Iris pigment epithelial cell (primary cell): ENCODE measurements around the gene FAM89B.

Source experiments
- DNase-seq: peaks from one replicate; pipeline ENCODE4 v3.0.0-alpha.2; 2011; ENCODE audit warnings: low read depth

FAM89B gene

DNA sequence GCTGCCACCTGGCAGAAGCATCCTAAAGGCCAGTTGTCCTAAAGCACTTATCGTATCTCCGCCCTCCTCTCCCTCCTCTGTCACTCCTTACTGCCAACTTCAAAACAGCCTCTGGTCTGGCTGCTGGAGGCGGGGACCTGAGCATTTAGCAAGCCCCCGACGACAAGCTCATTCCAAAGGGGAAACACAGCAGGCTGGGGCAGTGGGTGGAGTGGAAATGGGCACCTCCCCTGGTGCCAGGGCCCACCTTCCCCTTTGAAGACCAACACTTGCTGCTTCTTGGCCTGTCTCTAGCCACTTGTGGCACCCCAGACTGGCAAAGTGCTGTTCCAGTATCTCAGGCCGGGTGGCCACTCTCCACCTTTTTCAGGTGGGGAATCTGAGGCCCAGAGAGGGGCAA, 38.1 kb downstream of the FAM89B start:
- no peak for DNase-seq

DNA sequence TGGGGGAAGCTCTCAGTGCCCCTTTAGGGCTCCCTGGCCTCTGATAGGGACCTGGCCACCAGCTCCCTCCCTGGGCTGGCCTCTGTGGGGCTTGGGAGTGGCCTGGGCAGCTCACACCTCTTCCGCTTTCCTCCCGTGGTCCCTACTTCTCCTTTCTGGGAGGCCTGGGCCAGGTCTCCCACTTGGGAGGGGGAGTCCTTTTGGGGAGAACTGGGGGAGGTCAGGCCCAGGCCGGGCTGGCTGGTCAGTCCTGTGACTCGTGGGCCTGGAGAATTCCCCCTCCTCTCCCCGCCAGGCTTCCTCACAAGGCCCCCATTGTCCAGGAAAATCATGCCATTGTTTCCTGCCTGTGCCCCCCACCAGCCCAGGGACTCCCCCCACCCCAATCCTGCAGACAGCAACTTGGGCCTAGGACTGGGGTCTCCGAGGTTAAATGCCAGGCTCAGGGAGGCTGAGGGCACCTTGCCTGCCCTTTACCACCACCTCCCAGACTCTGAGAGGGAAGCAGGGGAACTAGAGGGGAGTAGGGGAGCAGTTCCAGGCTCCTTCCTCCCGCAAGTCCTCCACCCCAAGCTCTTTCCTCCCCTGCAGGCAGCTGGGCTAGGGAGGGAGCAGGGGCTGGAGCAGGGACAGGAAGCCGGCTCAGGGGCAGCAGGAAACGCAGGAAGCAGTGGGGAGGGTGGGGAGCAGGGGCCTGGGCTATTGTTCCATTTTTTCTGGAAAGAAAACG, 38.9 kb downstream of the FAM89B start:
- DNase-seq = no peak

DNA sequence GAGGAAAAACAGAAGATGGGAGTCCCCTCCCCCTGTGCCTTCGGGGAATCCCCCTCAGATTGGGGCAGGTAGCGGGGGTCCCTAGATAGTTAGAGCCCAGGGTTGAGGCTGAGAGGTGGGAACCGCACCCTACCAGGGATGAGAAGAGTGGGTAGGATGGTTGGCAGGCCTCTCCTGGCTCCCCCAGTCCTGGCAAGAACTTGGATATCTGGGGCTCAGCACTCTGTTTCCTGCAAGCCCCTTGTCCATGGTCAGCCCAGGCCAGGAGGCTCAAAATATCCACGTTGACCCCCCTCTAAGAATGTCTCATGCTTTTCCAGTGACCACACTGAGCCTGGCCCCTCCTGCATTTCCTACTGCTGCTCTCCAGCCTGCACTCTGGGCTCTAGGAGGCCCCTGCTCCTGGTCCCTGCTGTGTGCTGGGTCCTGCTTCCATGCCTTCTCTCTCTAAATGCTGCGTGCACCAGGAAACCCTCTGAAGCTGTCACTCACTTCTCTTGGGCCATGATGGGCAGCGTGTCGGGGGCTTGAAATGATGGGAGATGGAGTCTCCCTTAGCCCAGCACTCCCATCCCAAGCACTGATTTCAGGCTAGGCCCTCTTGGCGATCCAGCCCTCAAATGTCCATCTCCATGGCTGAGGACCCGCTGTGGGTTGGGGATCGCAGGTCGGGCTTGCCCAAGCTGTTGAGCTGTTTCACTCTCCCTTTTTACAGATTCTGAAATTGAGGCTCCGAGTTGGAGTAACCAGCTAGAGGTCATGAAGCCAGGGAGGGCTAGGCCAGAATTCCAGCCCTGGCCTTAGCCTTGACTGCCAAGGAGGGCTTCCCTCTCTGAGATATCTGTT, 39.6 kb downstream of the FAM89B start:
- DNase-seq = peak; percentile 42

DNA sequence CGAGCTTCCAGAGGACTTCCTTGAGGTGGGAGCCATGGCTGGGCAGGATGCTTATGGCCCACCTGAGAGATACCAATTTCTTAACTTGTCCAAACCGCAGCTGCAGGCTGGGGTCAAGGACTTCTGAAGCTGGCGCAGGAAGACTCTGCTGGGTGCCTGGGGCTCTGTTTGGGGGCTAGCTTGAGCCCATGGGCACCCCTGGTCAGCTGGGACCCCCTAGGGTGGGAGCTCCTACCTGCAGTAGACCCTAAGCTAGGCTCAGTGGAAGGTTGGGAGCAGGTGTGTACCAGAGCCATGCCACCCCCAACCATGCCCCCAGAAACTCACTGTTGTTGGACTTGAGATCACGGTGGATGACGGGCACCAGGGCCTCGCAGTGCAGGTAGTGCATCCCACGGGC, 40.4 kb downstream of the FAM89B start:
- no peak for DNase-seq

DNA sequence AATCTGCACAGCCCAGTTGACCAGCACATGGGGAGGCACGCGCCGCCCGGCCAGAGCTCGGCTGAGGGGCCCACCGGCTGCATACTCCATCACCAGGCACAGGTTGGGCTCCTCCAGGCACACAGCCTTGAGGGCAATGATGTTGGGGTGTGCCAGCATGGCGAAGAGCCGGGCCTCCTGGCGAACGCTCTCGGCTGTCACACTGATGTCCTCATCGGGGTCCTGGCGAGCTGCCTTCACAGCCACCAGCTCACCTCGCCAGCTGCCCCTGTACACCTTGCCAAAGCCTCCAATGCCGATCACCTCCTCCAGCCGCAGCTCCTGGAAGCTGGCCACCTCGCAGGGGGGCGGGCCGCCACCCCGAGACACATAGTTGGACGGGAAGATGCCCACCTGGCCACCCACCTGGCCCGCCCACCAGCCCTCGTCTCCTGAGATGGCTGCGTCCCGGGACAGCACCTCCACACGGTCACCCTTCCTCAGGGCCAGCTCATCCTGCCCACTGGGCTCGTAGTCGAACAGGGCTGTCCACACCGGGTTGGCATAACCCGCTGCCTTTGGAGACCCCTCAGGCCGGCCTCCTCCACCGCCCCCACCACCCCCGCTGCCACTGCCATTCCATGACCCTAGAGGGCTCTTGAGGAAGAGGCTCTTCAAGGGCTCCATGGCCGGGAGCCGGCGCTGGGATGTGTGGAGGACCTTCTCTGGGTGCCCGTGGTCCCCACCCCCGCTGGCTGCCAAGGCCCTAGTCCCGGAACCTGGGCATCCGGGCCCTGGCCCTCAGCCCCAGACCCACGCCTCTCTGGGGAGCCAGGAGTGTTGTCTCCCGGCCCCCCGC, 41.0 kb downstream of the FAM89B start:
- no peak for DNase-seq

DNA sequence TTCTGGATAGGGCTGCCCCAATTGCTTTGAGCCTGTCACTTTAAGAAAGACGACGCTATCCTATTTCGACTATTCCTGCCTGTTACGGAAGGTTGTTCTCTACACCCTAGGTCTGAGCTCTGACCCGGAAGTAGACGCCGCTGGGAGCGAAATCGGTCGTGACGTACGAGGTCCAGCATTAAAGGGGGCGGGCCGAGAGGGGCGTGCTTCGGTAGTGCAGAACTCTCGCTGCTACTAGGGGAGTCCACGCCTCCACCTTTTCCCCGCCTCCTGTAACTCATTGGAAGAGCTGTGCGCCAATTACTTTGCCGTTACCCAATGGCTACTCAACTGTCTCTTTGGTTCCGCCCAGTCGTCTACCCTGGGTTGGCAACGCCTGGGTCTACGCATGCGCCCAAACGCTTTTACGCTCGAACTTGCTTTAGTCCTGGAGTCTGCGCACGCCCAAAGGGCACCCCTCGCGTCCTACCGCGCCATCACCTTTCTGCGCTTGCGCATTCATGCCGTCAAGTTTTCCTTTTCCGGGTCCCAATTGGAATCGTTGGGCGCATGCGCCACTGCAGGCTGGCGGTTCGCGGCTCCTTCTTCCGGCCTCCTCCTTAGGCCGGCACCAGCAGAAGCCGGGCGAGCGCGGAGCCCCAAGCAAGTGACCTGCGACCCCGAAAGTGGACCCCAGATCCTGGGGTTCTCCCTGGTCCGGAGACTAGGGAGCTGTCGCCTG, 43.1 kb downstream of the FAM89B start, which contains the start of gene PCNX3:
Gene PCNX3, plus strand, starts transcription at position 548 of the 721 bp plus-strand sequence. CDS start 536 bp downstream, outside the sequence.
- peak; percentile 100 for DNase-seq

DNA sequence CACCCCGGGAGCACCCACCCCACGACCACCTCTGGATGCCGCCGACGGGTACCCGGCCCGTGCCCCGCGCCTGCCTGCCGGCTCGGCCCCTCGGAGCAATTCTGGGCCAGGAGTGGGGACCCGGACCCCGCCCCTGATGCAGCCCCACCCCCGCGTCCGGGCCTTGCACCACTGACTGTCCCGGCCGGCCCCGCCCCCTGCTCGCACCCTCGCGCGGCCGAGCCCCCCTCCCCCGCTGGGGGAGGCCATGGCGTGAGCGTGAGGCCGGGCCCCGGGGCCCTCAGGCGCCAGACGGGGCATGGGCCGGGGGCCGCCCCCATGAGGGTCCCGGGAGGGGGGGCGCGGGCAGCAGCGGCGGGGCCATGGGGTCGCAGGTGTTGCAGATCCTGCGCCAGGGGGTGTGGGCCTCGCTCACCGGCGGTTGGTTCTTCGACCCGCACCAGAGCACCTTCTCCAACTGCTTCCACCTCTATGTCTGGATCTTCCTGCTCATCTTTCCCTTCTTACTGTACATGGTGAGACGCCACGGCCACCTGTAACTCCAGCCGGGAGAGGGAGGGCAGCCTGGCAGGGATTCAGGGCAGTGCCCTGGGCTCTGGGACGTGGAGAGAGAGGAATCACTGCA, 43.7 kb downstream of the FAM89B start:
- no peak for DNase-seq

DNA sequence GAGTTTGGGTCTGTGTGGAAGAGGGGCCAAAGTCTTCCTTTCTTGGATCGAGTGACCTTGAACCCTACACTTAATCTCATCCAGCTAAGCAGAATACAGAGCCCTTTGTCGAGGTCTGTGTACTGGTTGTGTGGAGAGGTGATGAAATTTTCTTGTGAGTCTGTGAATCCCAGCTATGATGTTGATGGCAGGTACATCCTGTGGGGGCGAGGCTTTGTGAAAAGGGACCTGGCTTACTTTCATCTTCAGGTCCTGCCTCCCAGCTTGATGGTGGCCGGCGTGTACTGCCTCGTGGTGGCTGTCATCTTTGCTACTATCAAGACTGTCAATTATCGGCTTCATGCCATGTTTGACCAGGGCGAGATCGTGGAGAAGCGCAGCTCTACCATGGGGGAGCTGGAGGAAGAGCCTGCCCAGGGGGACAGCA, 44.2 kb downstream of the FAM89B start:
- no peak for DNase-seq

DNA sequence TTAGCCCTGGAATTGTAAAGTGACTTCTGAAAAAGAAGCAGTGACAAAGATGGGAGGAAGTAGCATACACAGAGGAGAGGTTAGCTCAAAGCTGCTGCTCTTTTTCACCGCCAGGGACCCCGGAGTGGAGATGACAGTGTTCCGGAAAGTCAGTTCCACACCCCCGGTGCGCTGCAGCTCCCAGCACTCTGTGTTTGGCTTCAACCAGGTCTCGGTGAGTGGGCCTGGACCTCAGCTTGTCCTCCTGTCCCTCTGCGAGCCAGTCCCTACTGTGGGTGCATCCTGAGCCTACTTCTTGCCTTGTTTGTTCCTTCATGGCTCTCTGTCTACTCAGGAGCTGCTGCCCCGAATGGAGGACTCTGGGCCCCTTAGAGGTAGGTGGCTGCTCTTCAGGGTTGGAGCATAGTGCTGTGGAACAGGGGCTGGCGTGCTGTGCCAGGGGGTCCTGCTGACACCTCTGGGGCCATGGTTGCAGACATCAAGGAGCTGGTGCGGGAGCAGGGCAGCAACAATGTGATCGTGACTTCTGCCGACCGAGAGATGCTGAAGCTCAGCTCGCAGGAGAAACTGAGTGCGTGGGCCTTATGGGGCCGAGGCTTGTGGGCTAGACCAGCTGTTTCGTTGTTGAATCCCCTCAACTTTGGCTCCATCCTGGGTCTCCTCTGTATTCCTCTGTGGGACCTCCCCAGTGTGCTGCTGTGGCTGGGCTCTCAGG, 45.0 kb downstream of the FAM89B start:
- no peak for DNase-seq

DNA sequence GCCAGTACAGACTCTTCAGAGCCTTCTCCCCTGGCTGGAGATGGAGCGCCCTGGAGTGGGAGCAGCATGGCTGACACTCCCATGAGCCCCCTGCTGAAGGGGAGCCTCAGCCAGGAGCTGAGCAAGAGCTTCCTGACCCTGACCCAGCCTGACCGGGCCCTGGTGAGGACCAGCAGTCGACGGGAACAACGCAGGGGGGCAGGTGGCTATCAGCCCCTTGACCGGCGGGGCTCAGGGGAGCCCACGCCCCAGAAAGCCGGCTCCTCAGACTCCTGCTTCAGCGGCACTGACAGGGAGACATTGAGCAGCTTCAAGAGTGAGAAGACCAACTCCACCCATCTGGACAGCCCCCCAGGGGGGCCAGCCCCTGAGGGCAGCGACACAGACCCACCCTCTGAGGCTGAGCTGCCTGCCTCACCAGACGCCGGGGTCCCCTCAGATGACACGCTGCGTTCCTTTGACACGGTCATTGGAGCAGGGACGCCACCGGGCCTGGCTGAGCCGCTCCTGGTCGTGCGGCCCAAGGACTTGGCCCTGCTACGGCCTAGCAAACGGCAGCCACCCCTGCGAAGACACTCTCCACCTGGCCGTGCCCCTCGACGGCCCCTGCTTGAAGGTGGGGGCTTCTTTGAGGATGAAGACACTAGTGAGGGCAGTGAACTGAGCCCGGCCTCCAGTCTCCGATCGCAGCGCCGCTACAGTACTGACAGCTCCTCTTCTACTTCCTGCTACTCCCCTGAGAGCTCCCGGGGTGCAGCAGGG, 45.8 kb downstream of the FAM89B start:
- no peak for DNase-seq

DNA sequence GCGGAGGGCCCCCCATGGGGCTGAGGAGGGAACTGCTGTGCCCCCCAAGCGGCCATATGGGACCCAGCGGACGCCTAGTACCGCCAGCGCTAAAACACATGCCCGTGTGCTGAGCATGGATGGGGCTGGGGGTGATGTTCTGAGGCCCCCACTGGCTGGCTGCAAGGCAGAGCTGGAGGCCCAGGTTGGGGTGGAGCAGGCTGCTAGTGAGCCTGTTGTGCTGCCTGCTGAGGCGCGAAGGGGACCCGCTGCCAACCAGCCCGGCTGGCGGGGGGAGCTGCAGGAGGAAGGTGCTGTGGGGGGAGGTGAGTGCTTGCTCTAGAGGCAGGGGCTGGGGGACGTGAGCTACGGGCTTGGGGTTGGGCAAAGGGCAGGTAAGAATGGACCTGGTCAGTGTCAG, 46.4 kb downstream of the FAM89B start:
- no peak for DNase-seq

DNA sequence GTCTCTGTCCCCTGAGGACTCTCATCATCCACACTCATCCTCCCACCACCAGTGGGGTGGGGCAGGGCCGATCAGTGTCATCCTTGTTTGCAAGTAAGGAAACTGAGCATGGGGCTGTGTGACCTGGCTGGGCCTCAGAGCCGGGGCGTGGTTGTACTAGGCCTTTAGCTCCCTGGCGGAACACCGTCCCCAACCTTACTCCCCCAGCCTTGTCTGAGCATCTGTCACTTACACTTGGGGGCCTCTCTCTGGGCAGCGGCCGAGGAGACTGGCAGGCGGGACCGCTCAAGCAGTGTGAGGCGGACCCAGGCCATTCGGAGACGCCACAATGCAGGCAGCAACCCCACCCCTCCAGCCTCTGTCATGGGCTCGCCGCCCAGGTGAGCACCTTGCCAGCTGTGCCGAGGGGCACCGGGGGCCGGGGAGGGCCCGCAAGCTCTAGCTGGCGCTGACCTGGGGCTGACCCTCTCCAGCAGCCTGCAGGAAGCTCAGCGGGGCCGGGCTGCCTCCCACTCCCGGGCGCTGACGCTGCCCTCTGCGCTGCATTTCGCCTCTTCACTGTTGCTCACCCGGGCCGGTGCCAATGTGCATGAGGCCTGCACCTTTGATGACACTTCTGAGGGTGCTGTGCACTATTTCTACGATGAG, 47.1 kb downstream of the FAM89B start:
- DNase-seq = no peak

DNA sequence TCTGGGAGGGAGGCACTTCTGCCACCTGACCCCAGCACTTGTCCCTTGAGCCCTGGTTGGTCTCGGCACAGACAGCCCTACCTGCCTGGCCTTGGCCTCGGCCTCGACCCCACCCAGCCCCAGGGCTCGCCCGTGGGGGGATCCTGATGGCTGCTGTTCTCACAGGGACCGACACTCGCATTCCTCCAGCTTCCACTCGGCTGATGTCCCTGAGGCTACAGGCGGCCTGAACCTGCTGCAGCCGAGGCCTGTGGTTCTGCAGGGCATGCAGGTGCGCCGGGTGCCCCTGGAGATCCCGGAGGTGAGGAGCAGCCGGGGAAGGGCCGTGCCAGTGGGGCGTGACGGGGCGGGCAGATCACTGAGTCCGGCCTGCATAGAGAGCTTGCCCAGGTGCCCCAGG, 48.3 kb downstream of the FAM89B start:
- no peak for DNase-seq

DNA sequence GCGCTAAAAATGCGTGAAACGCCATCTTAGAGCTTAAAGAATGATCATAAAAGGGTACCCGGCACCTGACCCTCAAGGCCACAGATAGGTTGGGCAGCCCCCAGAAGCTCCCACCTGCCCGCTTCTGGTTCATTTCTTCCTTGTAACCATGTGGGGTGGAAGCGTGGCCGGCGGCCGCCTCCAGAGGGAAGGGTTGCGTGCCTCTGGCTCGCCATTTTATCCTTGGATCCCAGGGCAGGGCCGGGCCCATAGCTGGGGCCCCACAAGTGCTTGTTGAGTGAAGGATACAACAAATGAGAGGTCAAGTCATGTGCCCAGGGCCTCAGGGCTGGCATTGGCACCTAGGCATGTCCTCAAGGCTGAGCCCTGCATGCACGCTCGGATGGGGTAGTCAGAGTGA, 49.1 kb downstream of the FAM89B start:
- DNase-seq = no peak

DNA sequence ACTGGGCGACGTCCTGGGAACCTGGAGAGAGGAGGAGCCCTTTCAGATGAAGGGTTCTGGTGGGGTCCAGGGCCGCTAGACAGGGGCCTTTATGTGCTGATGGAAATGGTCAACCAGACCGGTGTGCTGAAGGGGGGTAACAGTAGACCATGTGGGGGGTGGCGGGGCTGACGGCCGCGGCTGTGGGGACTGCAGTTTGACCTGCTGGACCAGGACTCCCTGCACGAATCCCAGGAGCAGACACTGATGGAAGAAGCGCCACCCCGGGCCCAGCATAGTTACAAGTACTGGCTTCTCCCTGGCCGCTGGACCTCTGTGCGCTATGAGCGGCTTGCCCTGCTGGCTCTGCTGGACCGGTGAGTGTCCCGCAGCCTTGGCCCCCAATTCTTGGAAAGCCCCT, 49.7 kb downstream of the FAM89B start:
- no peak for DNase-seq

DNA sequence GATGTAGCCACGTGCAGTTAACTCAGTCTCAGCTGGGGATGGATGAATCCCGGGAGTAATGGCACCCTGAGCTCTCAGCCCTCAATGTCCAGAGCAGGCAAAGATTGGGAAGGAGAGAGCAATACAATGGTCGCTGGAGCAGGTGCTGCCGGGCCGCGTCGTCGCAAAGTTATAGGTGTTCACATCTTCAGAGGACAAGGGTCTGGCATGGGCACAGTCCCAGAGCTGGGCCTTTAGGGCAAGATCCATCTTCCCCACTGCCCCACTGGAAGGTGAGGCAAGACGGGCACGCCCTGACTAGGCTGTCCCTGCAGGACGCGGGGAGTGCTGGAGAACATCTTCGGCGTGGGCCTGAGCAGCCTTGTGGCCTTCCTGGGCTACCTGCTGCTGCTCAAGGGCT, 50.8 kb downstream of the FAM89B start:
- no peak for DNase-seq
